ENCODE measurements around the gene COPZ2. TPM values are rescaled to one million over a fixed set of nuclear protein-coding genes. Genes with fewer than 3 reads are reported as not detected.
"Not testable (repeated sequence)": the region's sequence is repeated elsewhere in the genome, so short reads cannot be mapped to it uniquely, and the experiment has no call there.

The COPZ2 gene
- polyA plus RNA-seq, 1 experiment = 122 TPM

DNA sequence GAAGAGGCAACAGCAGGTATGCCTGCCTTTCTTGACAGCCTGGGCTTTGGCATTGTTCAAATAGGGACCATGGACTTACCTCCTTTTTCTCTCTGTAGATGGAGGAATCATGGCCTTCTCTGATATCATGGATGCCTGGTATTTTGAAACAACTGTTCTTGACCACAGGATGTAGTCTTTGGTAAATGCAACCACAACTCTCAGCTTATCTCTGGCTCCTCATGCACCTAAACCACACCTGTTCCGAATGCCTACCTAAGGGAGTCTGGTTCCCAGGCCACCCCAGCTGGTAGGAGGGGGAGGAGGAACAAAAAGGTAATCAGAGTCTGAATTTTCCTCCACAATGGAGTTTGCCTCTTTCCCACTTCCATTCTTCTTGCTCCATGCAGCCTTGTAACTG is 47.9 kb downstream of the COPZ2 start:
- TF ChIP-seq, protein P1, sequence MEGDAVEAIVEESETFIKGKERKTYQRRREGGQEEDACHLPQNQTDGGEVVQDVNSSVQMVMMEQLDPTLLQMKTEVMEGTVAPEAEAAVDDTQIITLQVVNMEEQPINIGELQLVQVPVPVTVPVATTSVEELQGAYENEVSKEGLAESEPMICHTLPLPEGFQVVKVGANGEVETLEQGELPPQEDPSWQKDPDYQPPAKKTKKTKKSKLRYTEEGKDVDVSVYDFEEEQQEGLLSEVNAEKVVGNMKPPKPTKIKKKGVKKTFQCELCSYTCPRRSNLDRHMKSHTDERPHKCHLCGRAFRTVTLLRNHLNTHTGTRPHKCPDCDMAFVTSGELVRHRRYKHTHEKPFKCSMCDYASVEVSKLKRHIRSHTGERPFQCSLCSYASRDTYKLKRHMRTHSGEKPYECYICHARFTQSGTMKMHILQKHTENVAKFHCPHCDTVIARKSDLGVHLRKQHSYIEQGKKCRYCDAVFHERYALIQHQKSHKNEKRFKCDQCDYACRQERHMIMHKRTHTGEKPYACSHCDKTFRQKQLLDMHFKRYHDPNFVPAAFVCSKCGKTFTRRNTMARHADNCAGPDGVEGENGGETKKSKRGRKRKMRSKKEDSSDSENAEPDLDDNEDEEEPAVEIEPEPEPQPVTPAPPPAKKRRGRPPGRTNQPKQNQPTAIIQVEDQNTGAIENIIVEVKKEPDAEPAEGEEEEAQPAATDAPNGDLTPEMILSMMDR (IDR thresholded peaks at IDR 0.05; ENCODE audit: low read depth, low read length) = no peak

DNA sequence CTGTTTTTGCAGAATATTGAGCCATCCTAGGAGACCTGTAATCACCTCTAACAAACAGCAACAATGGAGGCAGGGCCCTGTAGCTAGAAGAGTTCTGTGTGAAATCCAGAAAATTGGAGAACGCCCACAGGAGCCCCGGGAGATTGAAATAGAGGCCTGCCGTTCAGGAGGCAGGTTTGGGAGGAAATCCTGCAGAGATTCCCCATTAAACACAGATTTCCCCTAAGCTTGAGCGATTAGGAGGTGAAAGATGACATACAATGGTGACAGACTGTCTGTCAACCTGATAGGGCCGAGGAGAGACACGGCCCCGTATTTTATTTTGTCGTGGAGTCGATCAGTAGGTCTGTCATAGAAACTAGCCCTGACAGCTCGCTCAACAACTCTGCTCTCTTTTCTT is 48.4 kb downstream of the COPZ2 start:
- POLR2A ChIA-PET = interaction anchor here (0.5 kb wide), 1 partner anchor 123 kb away, joined by 4 read pairs; no protein-coding TSS in a partner anchor
- CTCF ChIA-PET = interaction anchor here (0.9 to 1.4 kb wide), 2 partner anchors 11 to 18 kb away, joined by 3 to 4 read pairs; partner anchors contain the start of gene CDK5RAP3
- no peak overlapping the region for H3K27ac ChIP-seq (ENCODE audit: low read depth, low read length)

More for the DNA sequence above, 47.9 kb downstream of the COPZ2 start:
- POLR2A ChIA-PET = no interaction called here
- H3K9me3 ChIP-seq (ENCODE audit: control insufficient read depth, insufficient read depth, low read length) = no peaks in the 10 kb centered on the region
- no peak overlapping the region for H3K27ac ChIP-seq (ENCODE audit: low read depth, low read length)
- CTCF ChIA-PET = interaction anchor here (0.9 to 1.4 kb wide), 2 partner anchors 11 to 18 kb away, joined by 3 to 4 read pairs; partner anchors contain the start of gene CDK5RAP3
- H3K27me3 ChIP-seq (ENCODE audit: control insufficient read depth, insufficient read depth, low read length) = peaks cover 3% of the 10 kb centered on the region
- no peak for DNase-seq (ENCODE audit: low read depth, low spot score)
- H3K4me3 ChIP-seq (ENCODE audit: low read depth, low read length) = no peak overlapping the region

DNA sequence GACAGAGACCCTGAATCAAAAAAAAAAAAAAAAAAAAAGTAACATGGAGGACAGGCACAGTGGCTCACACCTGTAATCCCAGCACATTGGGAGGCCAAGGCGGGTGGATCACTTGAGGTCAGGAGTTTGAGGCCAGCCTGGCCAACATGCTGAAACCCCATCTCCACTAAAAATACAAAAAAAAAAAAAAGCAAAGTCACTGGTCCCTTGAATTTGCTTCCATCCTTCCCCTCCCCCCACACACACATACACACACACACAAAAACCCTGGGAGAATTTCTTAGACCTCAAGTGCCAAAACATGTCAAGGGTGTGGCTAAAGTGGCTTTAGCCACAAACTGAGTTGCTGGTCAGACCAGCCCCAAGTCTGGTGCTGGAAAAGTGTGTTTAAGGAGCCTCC is 49.2 kb downstream of the COPZ2 start:
- H3K4me3 ChIP-seq (ENCODE audit: low read depth, low read length); H3K27ac ChIP-seq (ENCODE audit: low read depth, low read length); DNase-seq (ENCODE audit: low read depth, low spot score); POLR2A ChIA-PET; H3K27me3 ChIP-seq (ENCODE audit: control insufficient read depth, insufficient read depth, low read length); H3K9me3 ChIP-seq (ENCODE audit: control insufficient read depth, insufficient read depth, low read length): not testable (repeated sequence)
- CTCF ChIA-PET = interaction anchor here (0.7 to 1.4 kb wide), 2 partner anchors 10 to 17 kb away, joined by 3 read pairs; partner anchors contain the start of gene CDK5RAP3

More for the DNA sequence above, 48.4 kb downstream of the COPZ2 start:
- H3K9me3 ChIP-seq (ENCODE audit: control insufficient read depth, insufficient read depth, low read length) = no peaks in the 10 kb centered on the region
- peaks cover 2% of the 10 kb centered on the region for H3K27me3 ChIP-seq (ENCODE audit: control insufficient read depth, insufficient read depth, low read length)
- H3K4me3 ChIP-seq (ENCODE audit: low read depth, low read length) = no peak overlapping the region
- DNase-seq (ENCODE audit: low read depth, low spot score) = no peak
- TF ChIP-seq, protein P1 (IDR thresholded peaks at IDR 0.05; ENCODE audit: low read depth, low read length) = no peak

DNA sequence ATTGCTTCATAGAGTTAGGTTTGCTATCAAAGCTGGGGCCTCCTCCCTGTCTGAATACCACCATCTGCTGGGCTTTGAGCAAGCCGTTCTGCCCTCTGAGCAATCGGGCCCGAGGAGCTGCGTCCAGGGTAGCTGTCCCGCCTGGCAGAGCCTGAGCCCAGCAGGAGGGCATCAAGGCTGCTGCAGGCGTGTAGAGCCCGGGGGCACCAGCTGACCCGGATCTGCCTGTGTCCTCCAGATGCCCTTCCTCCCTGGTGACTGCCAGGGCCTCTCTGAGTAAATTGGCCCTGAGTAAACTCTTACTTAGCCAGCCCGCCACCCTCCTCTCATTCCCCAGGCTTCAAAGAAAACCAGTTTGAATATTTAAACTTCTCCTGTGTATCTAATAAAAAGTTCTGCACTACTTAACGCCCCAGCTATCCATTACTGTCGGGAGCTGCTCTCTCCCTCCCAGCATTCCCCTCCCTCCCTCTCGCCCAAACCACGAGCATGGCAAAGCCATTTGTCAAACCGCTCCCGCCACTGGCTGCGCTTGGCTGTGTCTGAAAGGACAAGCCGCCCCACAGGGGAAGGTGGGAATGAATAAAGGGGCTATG is 50.3 kb downstream of the COPZ2 start:
- DNase-seq (ENCODE audit: low read depth, low spot score) = no peak
- Histone ChIP-seq H3K27me3 (ENCODE audit: control insufficient read depth, insufficient read depth, low read length) (no peaks in the 10 kb centered on the region), H3K9me3 (ENCODE audit: control insufficient read depth, insufficient read depth, low read length) (no peaks in the 10 kb centered on the region), H3K4me3 (ENCODE audit: low read depth, low read length) (no peak overlapping the region), H3K27ac (ENCODE audit: low read depth, low read length) (no peak overlapping the region)
- CTCF ChIA-PET = interaction anchor here (1.3 to 1.6 kb wide), 2 partner anchors 9 to 31 kb away, joined by 6 to 9 read pairs; no protein-coding TSS in a partner anchor
- TF ChIP-seq, protein P1 (IDR thresholded peaks at IDR 0.05; ENCODE audit: low read depth, low read length) = no peak
- POLR2A ChIA-PET = no interaction called here

DNA sequence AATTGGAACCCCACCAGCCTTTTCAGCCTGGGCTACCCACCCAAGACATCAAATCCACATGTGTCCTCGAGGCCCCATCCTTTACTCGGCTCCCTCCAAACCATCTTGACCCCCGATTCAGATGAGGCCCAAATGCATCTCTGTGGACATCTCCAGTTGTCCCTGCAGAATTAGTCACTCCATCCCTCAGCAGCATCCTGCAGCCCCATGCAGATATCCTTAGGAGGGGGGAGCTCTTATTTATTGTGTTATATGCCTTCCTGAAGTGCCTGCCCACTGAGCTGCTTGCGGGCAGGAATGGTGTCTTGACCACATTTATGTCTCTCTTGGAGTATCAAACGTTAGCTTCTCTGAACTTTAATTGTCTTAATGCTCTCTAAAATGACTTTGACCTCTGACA is 51.1 kb downstream of the COPZ2 start:
- Histone ChIP-seq H3K27ac (ENCODE audit: low read depth, low read length) (no peak overlapping the region), H3K27me3 (ENCODE audit: control insufficient read depth, insufficient read depth, low read length) (no peaks in the 10 kb centered on the region), H3K4me3 (ENCODE audit: low read depth, low read length) (no peak overlapping the region), H3K9me3 (ENCODE audit: control insufficient read depth, insufficient read depth, low read length) (no peaks in the 10 kb centered on the region)
- ChIA-PET POLR2A (no interaction called here), CTCF (interaction anchor here (1.3 to 1.6 kb wide), 2 partner anchors 8 to 32 kb away, joined by 6 to 9 read pairs; no protein-coding TSS in a partner anchor)
- TF ChIP-seq, protein P1 (IDR thresholded peaks at IDR 0.05; ENCODE audit: low read depth, low read length) = no peak
- no peak for DNase-seq (ENCODE audit: low read depth, low spot score)
